Stomach (tissue), 4 donors: Measurements from ENCODE around the gene COL23A1.
"Not testable (repeated sequence)": the region's sequence is repeated elsewhere in the genome, so short reads cannot be mapped to it uniquely, and the experiment has no call there.

Experiments used
- EP300 ChIP-seq: sonication (generic); formaldehyde crosslinking; IDR thresholded peaks from one replicate; pipeline ENCODE4 v1.6.1; 2017; ENCODE audit warnings: antibody characterized with exemption
- POLR2A ChIP-seq, 4 donors: fragments of 450-650 bp; IDR thresholded peaks; one replicate each; pipeline ENCODE4 v1.6.1; 2016; ENCODE audit warnings: antibody characterized with exemption in 4 of 4, control low read depth in 2 of 4, mild to moderate bottlenecking in 1 of 4, moderate library complexity in 1 of 4
- POLR2AphosphoS5 ChIP-seq, 3 donors: sonication (generic); formaldehyde crosslinking; IDR thresholded peaks; one replicate each; pipeline ENCODE4 v1.6.1; 2016; ENCODE audit warnings: antibody characterized with exemption in 3 of 3
- TF ChIP-seq, protein P1 (sequence below), 7 experiments: fragments of 450-650 bp in 4 of 7; fragments of 200-600 bp in 3 of 7; sonication (generic) in 3 of 7; IDR thresholded peaks; one replicate each; pipeline ENCODE4 v1.5.1; 2016 to 2019; ENCODE audit warnings: antibody characterized with exemption in 7 of 7, control low read depth in 2 of 7, mild to moderate bottlenecking in 1 of 7

- TF ChIP-seq, protein P1, sequence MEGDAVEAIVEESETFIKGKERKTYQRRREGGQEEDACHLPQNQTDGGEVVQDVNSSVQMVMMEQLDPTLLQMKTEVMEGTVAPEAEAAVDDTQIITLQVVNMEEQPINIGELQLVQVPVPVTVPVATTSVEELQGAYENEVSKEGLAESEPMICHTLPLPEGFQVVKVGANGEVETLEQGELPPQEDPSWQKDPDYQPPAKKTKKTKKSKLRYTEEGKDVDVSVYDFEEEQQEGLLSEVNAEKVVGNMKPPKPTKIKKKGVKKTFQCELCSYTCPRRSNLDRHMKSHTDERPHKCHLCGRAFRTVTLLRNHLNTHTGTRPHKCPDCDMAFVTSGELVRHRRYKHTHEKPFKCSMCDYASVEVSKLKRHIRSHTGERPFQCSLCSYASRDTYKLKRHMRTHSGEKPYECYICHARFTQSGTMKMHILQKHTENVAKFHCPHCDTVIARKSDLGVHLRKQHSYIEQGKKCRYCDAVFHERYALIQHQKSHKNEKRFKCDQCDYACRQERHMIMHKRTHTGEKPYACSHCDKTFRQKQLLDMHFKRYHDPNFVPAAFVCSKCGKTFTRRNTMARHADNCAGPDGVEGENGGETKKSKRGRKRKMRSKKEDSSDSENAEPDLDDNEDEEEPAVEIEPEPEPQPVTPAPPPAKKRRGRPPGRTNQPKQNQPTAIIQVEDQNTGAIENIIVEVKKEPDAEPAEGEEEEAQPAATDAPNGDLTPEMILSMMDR (IDR thresholded peaks at IDR 0.05), result not testable (repeated sequence)
- not testable (repeated sequence) for TF ChIP-seq POLR2AphosphoS5 (IDR thresholded peaks at IDR 0.05); POLR2A (IDR thresholded peaks at IDR 0.05); EP300
Measured at GRCh38 chr5:178198151-178198550, 392.0 kb downstream of the COL23A1 start.
